ENCODE measurements around the gene ARHGAP25. TPM values are rescaled to one million over a fixed set of nuclear protein-coding genes. Genes with fewer than 3 reads are reported as not detected.

Gene ARHGAP25
- total RNA-seq, 1 experiment from 2014 or later = 0.27 TPM

DNA sequence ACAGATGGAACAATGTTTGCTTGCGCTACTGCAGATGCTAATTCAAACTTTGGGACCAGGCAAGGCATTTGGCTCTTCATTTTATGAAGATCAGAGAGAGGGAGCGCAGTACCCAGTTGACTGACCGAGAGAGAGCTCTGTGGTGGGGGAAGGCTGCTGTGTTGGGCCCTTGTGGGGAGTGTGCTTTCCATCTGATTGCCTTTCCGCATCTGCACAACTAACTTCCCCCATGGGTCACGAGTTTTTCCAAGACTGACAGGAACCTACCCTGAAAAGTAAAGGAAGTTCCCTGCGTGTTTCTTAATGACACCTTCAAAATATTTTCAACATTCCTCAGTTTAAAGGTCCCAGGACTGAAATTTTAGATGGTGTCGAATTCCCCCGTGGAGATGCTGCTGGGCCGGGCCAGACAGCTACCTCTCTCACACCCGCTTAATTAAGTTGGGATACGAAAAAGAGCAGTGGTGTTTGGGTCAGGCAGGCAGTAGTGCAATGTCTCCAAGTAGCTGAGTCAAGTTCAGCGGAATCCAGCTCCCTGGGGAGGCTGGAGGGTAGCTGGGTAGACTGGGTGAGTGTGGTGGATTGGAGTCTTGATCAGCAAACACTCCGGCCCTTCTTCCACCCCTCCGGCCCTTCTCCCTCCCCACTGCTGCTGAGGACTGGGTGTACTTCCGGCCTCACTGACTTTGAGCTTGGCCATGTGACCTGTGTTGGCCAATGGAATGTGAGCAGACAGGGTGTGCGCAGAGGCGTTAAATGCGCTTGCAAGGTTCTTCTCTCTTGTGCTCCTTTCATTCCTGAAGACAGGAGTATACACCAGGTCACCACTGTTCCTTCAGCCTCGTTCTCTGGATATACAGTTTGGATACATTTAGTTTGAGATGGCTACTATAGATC, 2.3 kb upstream of the ARHGAP25 start:
- RAD21 ChIA-PET (ENCODE audit: low non-redundant PET in 1 of 2, low total read pairs in 2 of 2, uncharacterized antibody in 2 of 2, unreplicated experiment in 2 of 2) = no interaction called here
- H3K27ac ChIP-seq (ENCODE audit: low read depth, low read length) = no peak overlapping the region
- no peak overlapping the region for H3K4me2 ChIP-seq (ENCODE audit: low read length)
- no peaks in the 10 kb centered on the region for H3K9me3 ChIP-seq (ENCODE audit: control insufficient read depth in 1 of 2, insufficient read depth in 1 of 2, low read depth in 1 of 2, low read length in 2 of 2)
- peaks cover 0 to 7% of the 10 kb centered on the region in 2 experiments; a peak in 2 of 4 replicates for H3K4me1 ChIP-seq (ENCODE audit: control insufficient read depth in 1 of 2, insufficient read depth in 2 of 2, low read length in 2 of 2)
- no peak overlapping the region for H3K9ac ChIP-seq (ENCODE audit: low read length)
- no peaks in the 10 kb centered on the region for H3K36me3 ChIP-seq (ENCODE audit: control insufficient read depth in 1 of 2, insufficient read depth in 2 of 2, low read length in 2 of 2)
- no TSS peak for BruUV-seq (replicated peaks)
- ATAC-seq (no peak), DNase-seq (ENCODE audit: low read depth, low spot score) (no peak)
- intact Hi-C loops (cut with micrococcal nuclease) = no loop called here
- POLR2A ChIA-PET = no interaction called here
- H3K9me2 ChIP-seq (ENCODE audit: insufficient read depth) = no peaks in the 10 kb centered on the region
- H3K79me2 ChIP-seq (ENCODE audit: insufficient read depth, low read length) = no peaks in the 10 kb centered on the region
- H3K4me3 ChIP-seq (replicated peaks in 1 of 2; ENCODE audit: low read depth in 1 of 2, low read length in 2 of 2) = no peak overlapping the region
- 0 out of 2 replicates have a peak, but pooled peaks cover 15% of the 10 kb centered on the region for H3K27me3 ChIP-seq (ENCODE audit: insufficient read depth, low read length)
- no peaks in the 10 kb centered on the region for H4K20me1 ChIP-seq (ENCODE audit: insufficient read depth)
- CTCF ChIA-PET = interaction anchor here (0.7 to 1.3 kb wide), 2 partner anchors 19 to 193 kb away, joined by 3 to 4 read pairs; no protein-coding TSS in a partner anchor
- no peak overlapping the region for H2AFZ ChIP-seq (ENCODE audit: low read depth, low read length, poor library complexity, severe bottlenecking)
- TF ChIP-seq SP1 (IDR thresholded peaks at IDR 0.05; ENCODE audit: low read depth) = no peak
- no peak for TF ChIP-seq POLR2AphosphoS5 (IDR thresholded peaks at IDR 0.05; ENCODE audit: low read depth, low read length)
- no peak for TF ChIP-seq RAD21 (IDR thresholded peaks at IDR 0.05; ENCODE audit: low read depth)

GRCh38 chr2:68733365-68733764, 1.2 kb upstream of the ARHGAP25 start:
- ChIA-PET CTCF (no interaction called here), POLR2A (no interaction called here), RAD21 (ENCODE audit: low non-redundant PET in 1 of 2, low total read pairs in 2 of 2, uncharacterized antibody in 2 of 2, unreplicated experiment in 2 of 2) (no interaction called here)
- no peaks in the 10 kb centered on the region for H3K79me2 ChIP-seq (ENCODE audit: insufficient read depth, low read length)
- no peaks in the 10 kb centered on the region for H3K9me3 ChIP-seq (ENCODE audit: control insufficient read depth in 1 of 2, insufficient read depth in 1 of 2, low read depth in 1 of 2, low read length in 2 of 2)
- peaks cover 0 to 7% of the 10 kb centered on the region in 2 experiments; a peak in 2 of 4 replicates for H3K4me1 ChIP-seq (ENCODE audit: control insufficient read depth in 1 of 2, insufficient read depth in 2 of 2, low read length in 2 of 2)
- H2AFZ ChIP-seq (ENCODE audit: low read depth, low read length, poor library complexity, severe bottlenecking) = no peak overlapping the region
- no TSS peak for BruUV-seq (replicated peaks)
- no peak overlapping the region for H3K4me3 ChIP-seq (replicated peaks in 1 of 2; ENCODE audit: low read depth in 1 of 2, low read length in 2 of 2)
- intact Hi-C loops (cut with micrococcal nuclease) = no loop called here
- no peak for ATAC-seq
- 0 out of 2 replicates have a peak, but pooled peaks cover 11% of the 10 kb centered on the region for H3K27me3 ChIP-seq (ENCODE audit: insufficient read depth, low read length)
- no peaks in the 10 kb centered on the region for H4K20me1 ChIP-seq (ENCODE audit: insufficient read depth)
- no peak overlapping the region for H3K9ac ChIP-seq (ENCODE audit: low read length)
- TF ChIP-seq, protein P1, sequence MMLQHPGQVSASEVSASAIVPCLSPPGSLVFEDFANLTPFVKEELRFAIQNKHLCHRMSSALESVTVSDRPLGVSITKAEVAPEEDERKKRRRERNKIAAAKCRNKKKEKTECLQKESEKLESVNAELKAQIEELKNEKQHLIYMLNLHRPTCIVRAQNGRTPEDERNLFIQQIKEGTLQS (IDR thresholded peaks at IDR 0.05) = no peak
- TF ChIP-seq, protein P2, sequence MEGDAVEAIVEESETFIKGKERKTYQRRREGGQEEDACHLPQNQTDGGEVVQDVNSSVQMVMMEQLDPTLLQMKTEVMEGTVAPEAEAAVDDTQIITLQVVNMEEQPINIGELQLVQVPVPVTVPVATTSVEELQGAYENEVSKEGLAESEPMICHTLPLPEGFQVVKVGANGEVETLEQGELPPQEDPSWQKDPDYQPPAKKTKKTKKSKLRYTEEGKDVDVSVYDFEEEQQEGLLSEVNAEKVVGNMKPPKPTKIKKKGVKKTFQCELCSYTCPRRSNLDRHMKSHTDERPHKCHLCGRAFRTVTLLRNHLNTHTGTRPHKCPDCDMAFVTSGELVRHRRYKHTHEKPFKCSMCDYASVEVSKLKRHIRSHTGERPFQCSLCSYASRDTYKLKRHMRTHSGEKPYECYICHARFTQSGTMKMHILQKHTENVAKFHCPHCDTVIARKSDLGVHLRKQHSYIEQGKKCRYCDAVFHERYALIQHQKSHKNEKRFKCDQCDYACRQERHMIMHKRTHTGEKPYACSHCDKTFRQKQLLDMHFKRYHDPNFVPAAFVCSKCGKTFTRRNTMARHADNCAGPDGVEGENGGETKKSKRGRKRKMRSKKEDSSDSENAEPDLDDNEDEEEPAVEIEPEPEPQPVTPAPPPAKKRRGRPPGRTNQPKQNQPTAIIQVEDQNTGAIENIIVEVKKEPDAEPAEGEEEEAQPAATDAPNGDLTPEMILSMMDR (IDR thresholded peaks at IDR 0.05 in 2 of 3, conservative IDR thresholded peaks at IDR 0.05 in 1 of 3; ENCODE audit: borderline replicate concordance in 1 of 3, insufficient read depth in 1 of 3, low read depth in 2 of 3, low read length in 2 of 3) = no peak
- TF ChIP-seq TCF7L2 (IDR thresholded peaks at IDR 0.05; ENCODE audit: borderline replicate concordance, extremely low read depth, insufficient read depth, insufficient read length) (no peak), RAD21 (IDR thresholded peaks at IDR 0.05; ENCODE audit: low read depth) (no peak), MAX (IDR thresholded peaks at IDR 0.05) (no peak), POLR2A (IDR thresholded peaks at IDR 0.05; ENCODE audit: borderline replicate concordance, extremely low read depth, insufficient read depth, insufficient read length) (no peak), FOSL1 (IDR thresholded peaks at IDR 0.05; ENCODE audit: low read depth) (no peak), POLR2AphosphoS5 (IDR thresholded peaks at IDR 0.05; ENCODE audit: low read depth, low read length) (no peak), EZH2phosphoT487 (IDR thresholded peaks at IDR 0.05; ENCODE audit: borderline replicate concordance) (no peak), ZBTB33 (IDR thresholded peaks at IDR 0.05; ENCODE audit: extremely low read depth, insufficient replicate concordance, low read length) (no peak), EZH2 (IDR thresholded peaks at IDR 0.05) (no peak), EGR1 (IDR thresholded peaks at IDR 0.05; ENCODE audit: low read depth) (no peak), CBX3 (IDR thresholded peaks at IDR 0.05; ENCODE audit: low read depth) (no peak)
- H3K9me2 ChIP-seq (ENCODE audit: insufficient read depth) = no peaks in the 10 kb centered on the region
- DNase-seq (ENCODE audit: low read depth, low spot score) = no peak
- no peak overlapping the region for H3K4me2 ChIP-seq (ENCODE audit: low read length)
- no peaks in the 10 kb centered on the region for H3K36me3 ChIP-seq (ENCODE audit: control insufficient read depth in 1 of 2, insufficient read depth in 2 of 2, low read length in 2 of 2)
- no peak overlapping the region for H3K27ac ChIP-seq (ENCODE audit: low read depth, low read length)
